GM06990 (cell line): ENCODE results near the gene SEC24B.

Experiments used
- DNase-seq: peaks from one replicate; pipeline ENCODE4 v3.0.0-alpha.2; 2011; ENCODE audit not compliant: insufficient read length; ENCODE audit errors: extremely low read depth
- H3K27me3 ChIP-seq: replicated peaks from 2 replicates; pipeline ENCODE4 v1.6.0; 2011; ENCODE audit warnings: low read length; ENCODE audit not compliant: control insufficient read depth, insufficient read depth
- H3K36me3 ChIP-seq: 2 replicates; pipeline ENCODE4 v1.5.1; 2011; ENCODE audit warnings: low read length; ENCODE audit not compliant: control insufficient read depth, insufficient read depth
- H3K4me3 ChIP-seq: replicated peaks from 2 replicates; pipeline ENCODE4 v1.5.1; 2011; ENCODE audit warnings: low read depth, mild to moderate bottlenecking, control low read depth, low read length
- TF ChIP-seq, protein P1 (sequence below): IDR thresholded peaks from 2 replicates; pipeline ENCODE4 v1.5.1; 2011; ENCODE audit warnings: low read length, control low read depth, mild to moderate bottlenecking, inconsistent platforms; ENCODE audit not compliant: insufficient read depth, poor library complexity, severe bottlenecking

SEC24B gene

DNA sequence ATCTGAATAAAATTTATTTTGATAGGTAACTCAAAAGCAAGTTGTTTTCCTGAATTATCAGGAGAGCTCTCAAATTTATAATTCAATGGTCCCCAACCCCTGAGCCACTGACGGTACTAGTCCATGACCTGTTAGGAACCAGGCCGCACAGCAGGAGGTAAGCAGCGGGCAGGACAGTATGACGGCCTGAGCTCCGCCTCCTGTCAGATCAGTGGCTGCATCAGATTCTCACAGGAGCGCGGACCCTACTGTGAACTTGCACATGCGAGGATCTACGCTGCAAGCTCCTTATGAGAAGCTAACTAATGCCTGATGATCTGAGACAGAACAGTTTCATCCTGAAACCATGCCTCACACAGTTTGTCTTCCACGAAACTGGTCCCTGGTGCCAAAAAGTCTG, 37.9 kb upstream of the SEC24B start:
- no peak overlapping the region for H3K4me3 ChIP-seq
- H3K36me3 ChIP-seq, result no peaks in the 10 kb centered on the region
- no peak for DNase-seq
- TF ChIP-seq, protein P1, sequence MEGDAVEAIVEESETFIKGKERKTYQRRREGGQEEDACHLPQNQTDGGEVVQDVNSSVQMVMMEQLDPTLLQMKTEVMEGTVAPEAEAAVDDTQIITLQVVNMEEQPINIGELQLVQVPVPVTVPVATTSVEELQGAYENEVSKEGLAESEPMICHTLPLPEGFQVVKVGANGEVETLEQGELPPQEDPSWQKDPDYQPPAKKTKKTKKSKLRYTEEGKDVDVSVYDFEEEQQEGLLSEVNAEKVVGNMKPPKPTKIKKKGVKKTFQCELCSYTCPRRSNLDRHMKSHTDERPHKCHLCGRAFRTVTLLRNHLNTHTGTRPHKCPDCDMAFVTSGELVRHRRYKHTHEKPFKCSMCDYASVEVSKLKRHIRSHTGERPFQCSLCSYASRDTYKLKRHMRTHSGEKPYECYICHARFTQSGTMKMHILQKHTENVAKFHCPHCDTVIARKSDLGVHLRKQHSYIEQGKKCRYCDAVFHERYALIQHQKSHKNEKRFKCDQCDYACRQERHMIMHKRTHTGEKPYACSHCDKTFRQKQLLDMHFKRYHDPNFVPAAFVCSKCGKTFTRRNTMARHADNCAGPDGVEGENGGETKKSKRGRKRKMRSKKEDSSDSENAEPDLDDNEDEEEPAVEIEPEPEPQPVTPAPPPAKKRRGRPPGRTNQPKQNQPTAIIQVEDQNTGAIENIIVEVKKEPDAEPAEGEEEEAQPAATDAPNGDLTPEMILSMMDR, result no peak
- no peaks in the 10 kb centered on the region for H3K27me3 ChIP-seq

DNA sequence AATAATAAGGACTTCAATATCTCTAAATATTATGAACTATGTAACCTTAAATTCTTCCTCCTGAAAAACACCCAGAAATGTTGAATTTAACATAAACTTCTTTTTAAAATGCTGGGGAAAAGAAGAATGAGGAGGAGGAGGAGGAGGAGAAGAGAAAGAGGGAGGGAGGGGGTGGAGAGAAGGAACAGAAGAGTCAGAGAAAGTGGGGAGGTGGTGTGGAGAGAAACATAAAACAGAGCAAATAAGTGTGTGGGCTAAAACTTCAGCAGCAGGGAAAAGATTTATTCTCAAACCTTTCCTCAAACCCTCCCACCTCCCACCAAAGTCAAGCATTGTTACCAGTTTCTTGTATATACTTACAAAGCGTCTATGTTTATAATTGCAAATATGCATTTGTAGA, 34.7 kb upstream of the SEC24B start:
- TF ChIP-seq, protein P1, result no peak

DNA sequence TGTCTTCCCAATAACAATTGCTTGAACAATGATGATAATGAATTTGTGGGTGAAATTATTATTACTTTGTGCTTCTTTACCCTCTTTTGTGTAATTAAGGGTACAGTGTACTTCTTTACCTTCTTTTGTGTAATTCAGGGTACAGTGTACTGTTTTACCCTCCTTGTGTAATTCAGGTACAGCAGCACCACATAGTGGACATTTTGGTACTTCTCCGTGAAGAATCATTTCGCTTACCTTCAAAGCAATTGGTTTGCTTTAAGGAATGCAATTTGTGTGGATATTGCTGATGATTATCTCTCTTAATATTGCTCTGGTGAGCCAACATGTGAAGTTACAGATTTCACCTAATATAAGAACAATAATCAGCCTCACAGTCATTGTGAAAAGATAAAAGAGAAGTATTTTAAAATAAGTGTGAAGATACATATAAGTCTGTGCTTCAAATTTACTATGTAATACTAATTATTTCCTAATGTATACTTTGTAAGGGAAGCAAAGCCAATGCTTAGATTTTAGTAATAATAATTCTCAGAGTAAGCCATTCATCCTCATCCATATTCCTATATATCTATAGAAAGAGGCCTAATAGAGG, 27.2 kb upstream of the SEC24B start:
- H3K4me3 ChIP-seq, result no peak overlapping the region
- TF ChIP-seq, protein P1, result peak; percentile 60
- H3K27me3 ChIP-seq, result no peaks in the 10 kb centered on the region
- DNase-seq, result no peak
- H3K36me3 ChIP-seq, result no peaks in the 10 kb centered on the region

More for the DNA sequence above, 34.7 kb upstream of the SEC24B start:
- no peak for DNase-seq
- H3K27me3 ChIP-seq, result no peaks in the 10 kb centered on the region
- H3K36me3 ChIP-seq, result no peaks in the 10 kb centered on the region
- H3K4me3 ChIP-seq, result no peak overlapping the region

DNA sequence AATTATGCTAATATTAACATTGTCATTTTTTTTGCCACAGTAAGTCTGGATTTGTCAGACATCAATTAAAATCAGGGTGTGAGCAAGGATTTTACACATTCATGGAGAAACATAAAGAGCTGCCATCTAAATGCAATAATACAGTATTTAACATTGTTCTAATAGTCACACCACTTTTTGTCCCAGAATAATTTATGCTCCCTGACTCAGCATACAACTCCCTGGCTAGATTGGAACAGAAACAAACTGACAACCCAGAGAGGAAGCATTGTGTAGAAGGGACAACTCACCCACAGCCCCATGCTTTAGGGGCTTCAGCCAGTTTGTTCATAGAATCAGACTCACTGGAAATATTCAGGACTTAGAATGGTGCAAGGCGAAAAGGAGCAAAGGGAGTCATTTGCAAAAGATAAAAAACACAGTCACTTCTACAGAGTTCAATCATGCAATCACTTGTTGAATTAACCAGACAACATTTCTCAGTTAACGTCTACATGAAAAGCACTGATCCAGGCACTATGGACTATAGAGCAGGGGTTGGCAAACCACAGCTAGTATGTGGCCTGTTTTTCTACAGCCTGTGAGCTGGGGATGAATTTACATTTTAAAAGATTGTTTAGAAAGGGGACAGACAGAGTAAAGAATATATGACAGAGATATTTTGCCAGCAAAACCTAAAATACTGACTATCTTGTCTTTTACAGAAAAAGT, 26.4 kb upstream of the SEC24B start:
- TF ChIP-seq, protein P1, result no peak
- Histone ChIP-seq H3K27me3 (no peaks in the 10 kb centered on the region), H3K4me3 (no peak overlapping the region), H3K36me3 (no peaks in the 10 kb centered on the region)
- DNase-seq, result no peak

DNA sequence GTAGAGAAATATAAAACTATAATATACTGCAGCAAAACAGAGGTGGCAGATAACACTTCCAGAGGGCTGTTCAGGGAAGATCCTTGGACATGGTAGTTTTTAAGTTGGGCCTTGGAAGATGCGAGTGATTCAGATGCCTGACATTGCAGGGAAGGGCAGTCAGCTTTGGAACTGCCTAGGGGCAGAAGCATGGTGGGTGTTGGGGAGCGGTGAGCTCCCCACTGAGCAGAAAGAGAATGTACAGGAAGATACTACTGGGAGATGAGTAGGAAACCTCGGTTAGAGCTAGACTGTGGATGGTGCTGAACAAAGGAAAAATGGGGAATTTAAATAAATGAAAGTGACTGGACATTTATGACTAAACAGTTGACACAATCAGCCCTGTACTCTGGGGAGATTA, 24.9 kb upstream of the SEC24B start:
- TF ChIP-seq, protein P1, result no peak
- H3K4me3 ChIP-seq, result no peak overlapping the region
- no peaks in the 10 kb centered on the region for H3K36me3 ChIP-seq
- DNase-seq, result no peak
- no peaks in the 10 kb centered on the region for H3K27me3 ChIP-seq
